NT2/D1 (cell line): ENCODE results near the gene PSPN.

ENCODE experiments used
- SUZ12 ChIP-seq: IDR thresholded peaks from 2 replicates; pipeline ENCODE4 v1.6.1; 2011; ENCODE audit not compliant: insufficient read length, insufficient read depth; ENCODE audit errors: extremely low read depth
- YY1 ChIP-seq: IDR thresholded peaks from 2 replicates; pipeline ENCODE4 v1.6.1; 2011; ENCODE audit not compliant: insufficient read length, insufficient read depth
- ZNF274 ChIP-seq: IDR thresholded peaks from 2 replicates; pipeline ENCODE4 v1.6.1; 2011; ENCODE audit warnings: mild to moderate bottlenecking, low read depth, low read length

- TF ChIP-seq ZNF274, result no peak
- no peak for TF ChIP-seq YY1
- TF ChIP-seq SUZ12, result no peak
Observed at GRCh38 chr19:6393983-6394412, 18.3 kb upstream of the PSPN start.
